CD4-positive, alpha-beta T cell (primary cell): ENCODE data around the gene DNAJC22. TPM values are rescaled to one million over a fixed set of nuclear protein-coding genes. Genes with fewer than 3 reads are reported as not detected.

Source experiments
- ATAC-seq: fragments of 200-7000 bp; cut with Tn5 transposase; one replicate; pipeline ENCODE4 v1.10.0; 2022; ENCODE audit warnings: mild to moderate bottlenecking; ENCODE audit not compliant: poor library complexity
- CTCF ChIA-PET: fragments of 350-600 bp; sonication (Branson Sonifier 250); formaldehyde crosslinking; loops from one replicate; lab custom pipeline; 2021; ENCODE audit warnings: antibody characterized with exemption, inconsistent platforms; lab: Charles Lee
- POLR2A ChIA-PET: fragments of 350-600 bp; sonication (Branson Sonifier 250); formaldehyde crosslinking; loops from one replicate; lab custom pipeline; 2021; ENCODE audit warnings: antibody characterized with exemption, inconsistent platforms; lab: Charles Lee
- DNase-seq, 14 experiments: peaks; one replicate each; pipeline ENCODE4 v3.0.0-alpha.2; 2013 to 2020; ENCODE audit warnings: mixed read lengths in 2 of 14
- H3K27ac ChIP-seq, 2 donors: one replicate each; pipeline versions ENCODE4 v1.5.1 to v1.7.0; 2013; ENCODE audit warnings: low read length in 2 of 2, low read depth in 1 of 2, mild to moderate bottlenecking in 1 of 2
- H3K27me3 ChIP-seq, 2 experiments: 1 replicate in 1 of 2; 2 replicates in 1 of 2; pipeline versions ENCODE4 v1.6.1 to v1.7.0; 2013; ENCODE audit warnings: low read length in 2 of 2, control low read depth in 1 of 2, mild to moderate bottlenecking in 1 of 2, moderate library complexity in 1 of 2; ENCODE audit not compliant: insufficient read depth in 2 of 2, control insufficient read depth in 1 of 2
- H3K36me3 ChIP-seq: one replicate; pipeline ENCODE4 v1.6.1; 2013; ENCODE audit warnings: low read length, control low read depth; ENCODE audit not compliant: insufficient read depth
- H3K4me1 ChIP-seq: one replicate; pipeline ENCODE4 v1.6.1; 2013; ENCODE audit warnings: low read length, control low read depth; ENCODE audit not compliant: insufficient read depth
- H3K4me3 ChIP-seq: one replicate; pipeline ENCODE4 v1.5.1; 2013; ENCODE audit warnings: mild to moderate bottlenecking, low read length, moderate library complexity
- H3K9me3 ChIP-seq, 2 experiments: 1 replicate in 1 of 2; 2 replicates in 1 of 2; pipeline versions ENCODE4 v1.6.1 to v1.7.0; 2013; ENCODE audit warnings: low read length in 2 of 2, mild to moderate bottlenecking in 2 of 2, control low read depth in 1 of 2, moderate library complexity in 1 of 2; ENCODE audit not compliant: control insufficient read depth in 1 of 2, insufficient read depth in 1 of 2
- H3K27ac Mint-ChIP-seq: one replicate; pipeline ENCODE4 v1.8.0; 2020; ENCODE audit warnings: mixed read lengths
- H3K27me3 Mint-ChIP-seq: one replicate; pipeline ENCODE4 v1.8.0; 2021; ENCODE audit warnings: mixed read lengths
- H3K36me3 Mint-ChIP-seq: one replicate; pipeline ENCODE4 v1.8.0; 2021; ENCODE audit warnings: low read depth, mixed read lengths
- H3K4me1 Mint-ChIP-seq: one replicate; pipeline ENCODE4 v1.8.0; 2021; ENCODE audit warnings: low read depth, mixed read lengths
- H3K4me3 Mint-ChIP-seq: one replicate; pipeline ENCODE4 v1.8.0; 2020; ENCODE audit warnings: mild to moderate bottlenecking, mixed read lengths
- H3K9me3 Mint-ChIP-seq: one replicate; pipeline ENCODE4 v1.8.0; 2020; ENCODE audit warnings: mixed read lengths
- CTCF ChIP-seq: fragments of 200-600 bp; IDR thresholded peaks from one replicate; pipeline ENCODE4 v1.8.0; 2022; ENCODE audit warnings: antibody characterized with exemption, mild to moderate bottlenecking
- intact Hi-C, 2 experiments: fragments of 100-400 bp; cut with DNase I in 1 of 2; cut with micrococcal nuclease in 1 of 2; formaldehyde crosslinking; loops; one replicate each; pipeline versions ENCODE4 v1.15.1 to v1.9.0; 2023 to 2025; cut with DNase I, micrococcal nuclease
- total RNA-seq, 174 experiments: library from RNA in 2 of 174; stranded (reverse) in 2 of 174; gene quantifications; one replicate each; pipeline ENCODE4 v1.2.3 and lab custom pipeline; 2021 to 2026

Gene DNAJC22
- total RNA-seq, 2 experiments from 2014 or later, result not detected

GRCh38 chr12:49322367-49322707, 24.4 kb upstream of the DNAJC22 start:
- intact Hi-C loops, result loop anchor here in 1 of 2 experiments (5.0 kb wide), 1 partner anchor 190 kb away; the partner anchor contains the start of gene TUBA1B
- ATAC-seq (no peak), DNase-seq (no peak)
- no peaks in the 10 kb centered on the region for H3K36me3 Mint-ChIP-seq
- Histone ChIP-seq H3K9me3 (no peaks in the 10 kb centered on the region), H3K27ac (peak overlapping the region in 1 of 2 donors; percentile 3), H3K4me1 (peaks cover 19% of the 10 kb centered on the region), H3K36me3 (no peaks in the 10 kb centered on the region), H3K27me3 (no peaks in the 10 kb centered on the region), H3K4me3 (peak overlapping the region; percentile 89)
- peak overlapping the region; percentile 90 for H3K4me3 Mint-ChIP-seq
- POLR2A ChIA-PET, result interaction anchor here (1.0 to 1.9 kb wide), 13 partner anchors 10 to 419 kb away, joined by 3 to 22 read pairs (median 6); partner anchors contain the start of genes C1QL4, DNAJC22, PRPF40B and SPATS2
- CTCF ChIA-PET, result interaction anchor here (1.0 to 3.1 kb wide), 8 partner anchors 9 to 419 kb away, joined by 3 to 19 read pairs (median 8); partner anchors contain the start of genes C1QL4, DNAJC22, PRPF40B and SPATS2
- H3K9me3 Mint-ChIP-seq, result no peaks in the 10 kb centered on the region
- peak overlapping the region; percentile 56 for H3K27ac Mint-ChIP-seq
- no peaks in the 10 kb centered on the region for H3K27me3 Mint-ChIP-seq
- H3K4me1 Mint-ChIP-seq, result peaks cover 19% of the 10 kb centered on the region
- TF ChIP-seq CTCF, result no peak

GRCh38 chr12:49322708-49323523, 23.8 kb upstream of the DNAJC22 start, which contains the start of gene TROAP:
Gene TROAP (plus strand): TSS chr12:49323255. CDS start chr12:49323609, 354 bp downstream.
- H3K27me3 ChIP-seq, result no peaks in the 10 kb centered on the region
- ATAC-seq (peak; percentile 95), DNase-seq (peak; percentile 93 to 99 (median 95))
- Mint-ChIP-seq H3K9me3 (no peaks in the 10 kb centered on the region), H3K4me1 (peaks cover 19% of the 10 kb centered on the region), H3K27ac (peak within 1 kb of the TSS; percentile 56), H3K27me3 (no peaks in the 10 kb centered on the region), H3K4me3 (peak within 1 kb of the TSS; percentile 90), H3K36me3 (no peaks in the 10 kb centered on the region)
- ChIA-PET CTCF (interaction anchor here (0.8 to 3.1 kb wide), 9 partner anchors 9 to 418 kb away, joined by 3 to 19 read pairs (median 6); partner anchors contain the start of genes C1QL4, DNAJC22, PRPF40B and SPATS2), POLR2A (interaction anchor here (0.6 to 1.9 kb wide), 17 partner anchors 9 to 505 kb away, joined by 3 to 22 read pairs (median 5); partner anchors contain the start of genes C1QL4, DNAJC22, NCKAP5L and PRPF40B)
- H3K4me3 ChIP-seq, result peak within 1 kb of the TSS; percentile 89
- H3K9me3 ChIP-seq, result no peaks in the 10 kb centered on the region
- intact Hi-C loops, result loop anchor here (1.0 to 5.0 kb wide), 2 partner anchors 14 to 191 kb away; partner anchors contain the start of genes C1QL4 (in 1 of the 2) and TUBA1B (in 1 of the 2)
- no peak for TF ChIP-seq CTCF
- no peaks in the 10 kb centered on the region for H3K36me3 ChIP-seq
- peaks cover 19% of the 10 kb centered on the region for H3K4me1 ChIP-seq
- peak within 1 kb of the TSS in 1 of 2 donors; percentile 3 for H3K27ac ChIP-seq

GRCh38 chr12:49323524-49324097, 23.1 kb upstream of the DNAJC22 start:
- no peak overlapping the region for H3K27ac ChIP-seq
- H3K9me3 Mint-ChIP-seq, result no peaks in the 10 kb centered on the region

More at GRCh38 chr12:49323524-49324097, 23.1 kb upstream of the DNAJC22 start:
- H3K9me3 ChIP-seq, result no peaks in the 10 kb centered on the region
- peaks cover 19% of the 10 kb centered on the region for H3K4me1 Mint-ChIP-seq
- no peaks in the 10 kb centered on the region for H3K27me3 Mint-ChIP-seq
- H3K36me3 ChIP-seq, result no peaks in the 10 kb centered on the region
- no peak for TF ChIP-seq CTCF
- peak overlapping the region; percentile 90 for H3K4me3 Mint-ChIP-seq
- DNase-seq, result peak in 1 of 14 experiments; percentile 5
- ATAC-seq, result no peak
- peaks cover 19% of the 10 kb centered on the region for H3K4me1 ChIP-seq
- intact Hi-C loops, result loop anchor here (1.0 to 5.0 kb wide), 2 partner anchors 14 to 191 kb away; partner anchors contain the start of genes C1QL4 (in 1 of the 2) and TUBA1B (in 1 of the 2)
- H3K36me3 Mint-ChIP-seq, result no peaks in the 10 kb centered on the region
- H3K4me3 ChIP-seq, result peak overlapping the region; percentile 89
- H3K27ac Mint-ChIP-seq, result peak overlapping the region; percentile 56
- ChIA-PET CTCF (interaction anchor here (0.8 to 3.1 kb wide), 5 partner anchors 8 to 257 kb away, joined by 4 to 19 read pairs (median 6); partner anchors contain the start of genes DNAJC22 and SPATS2), POLR2A (interaction anchor here (0.6 to 1.9 kb wide), 14 partner anchors 8 to 418 kb away, joined by 3 to 22 read pairs (median 4); partner anchors contain the start of genes C1QL4, DNAJC22, SPATS2 and TMBIM6)
- no peaks in the 10 kb centered on the region for H3K27me3 ChIP-seq
